Lung (tissue), 12 donors: Measurements from ENCODE around the gene CYP4F8. TPM values are rescaled to one million over a fixed set of nuclear protein-coding genes. Genes with fewer than 3 reads are reported as not detected.

Experiments used
- ATAC-seq: fragments of 200-7000 bp; cut with Tn5 transposase; one replicate; pipeline ENCODE4 v1.9.1; 2020; ENCODE audit warnings: moderate number of reproducible peaks; ENCODE audit not compliant: insufficient read depth, low FRiP score
- DNase-seq, 3 donors: peaks; one replicate each; pipeline ENCODE4 v3.0.0-alpha.2; 2013 to 2017
- H3K27ac ChIP-seq, 2 donors: one replicate each; pipeline ENCODE4 v1.5.1; 2013; ENCODE audit warnings: mild to moderate bottlenecking in 2 of 2, moderate library complexity in 2 of 2, control low read depth in 1 of 2, inconsistent platforms in 1 of 2, low read depth in 1 of 2, low read length in 1 of 2
- H3K27me3 ChIP-seq, 3 donors: one replicate each; pipeline ENCODE4 v1.5.1; 2013; ENCODE audit warnings: low read length in 2 of 3; ENCODE audit not compliant: control insufficient read depth in 3 of 3, insufficient read depth in 3 of 3
- H3K36me3 ChIP-seq, 4 donors: one replicate each; pipeline ENCODE4 v1.5.1; 2013; ENCODE audit warnings: low read length in 4 of 4, mild to moderate bottlenecking in 1 of 4, moderate library complexity in 1 of 4; ENCODE audit not compliant: control insufficient read depth in 4 of 4, insufficient read depth in 4 of 4
- H3K4me1 ChIP-seq, 5 donors: one replicate each; pipeline ENCODE4 v1.5.1; 2013; ENCODE audit warnings: low read length in 5 of 5, mild to moderate bottlenecking in 2 of 5, moderate library complexity in 1 of 5; ENCODE audit not compliant: control insufficient read depth in 5 of 5, insufficient read depth in 5 of 5
- H3K4me3 ChIP-seq: one replicate; pipeline ENCODE4 v1.5.1; 2013; ENCODE audit warnings: mild to moderate bottlenecking, control low read depth, moderate library complexity
- H3K9ac ChIP-seq, 2 donors: one replicate each; pipeline ENCODE4 v1.5.1; 2013; ENCODE audit warnings: low read length in 2 of 2, control low read depth in 1 of 2; ENCODE audit not compliant: insufficient read depth in 1 of 2
- H3K9me3 ChIP-seq, 4 donors: one replicate each; pipeline ENCODE4 v1.5.1; 2013; ENCODE audit warnings: low read length in 3 of 4, mild to moderate bottlenecking in 1 of 4, moderate library complexity in 1 of 4; ENCODE audit not compliant: control insufficient read depth in 4 of 4, insufficient read depth in 3 of 4
- CTCF ChIP-seq: IDR thresholded peaks from 2 replicates; pipeline ENCODE4 v1.5.1; 2012; ENCODE audit warnings: mild to moderate bottlenecking; ENCODE audit errors: control extremely low read depth, extremely low read depth
- WGBS, 2 donors: extraction: QIAGEN DNeasy Blood & Tissue Kit; methylation state at CpG; one replicate each; pipeline ENCODE4 v1.1.7; 2013; 5-methylcytosine and 5-hydroxymethylcytosine counted together
- polyA plus RNA-seq, 2 donors: library from polyadenylated mRNA; stranded (reverse); fragments of 200-250 nt; gene quantifications; one replicate each; pipeline ENCODE4 v1.2.1, GENCODE V29; 2013
- total RNA-seq, 2 donors: library from RNA; depleted of rRNA in 1 of 2; stranded (reverse); fragments of >200 nt in 1 of 2; gene quantifications; one replicate each; pipeline ENCODE4 v1.2.1, GENCODE V29; 2014 to 2021
- donor health status: control.
- donor health status: control.
- donor health status: Bipolar disorder and iron deficiency.
- donor health status: healthy.
- donor health status: DM: yes; HTN: yes; CAD: no.

Gene CYP4F8
- total and polyA plus RNA-seq, 4 donors, result not detected

DNA sequence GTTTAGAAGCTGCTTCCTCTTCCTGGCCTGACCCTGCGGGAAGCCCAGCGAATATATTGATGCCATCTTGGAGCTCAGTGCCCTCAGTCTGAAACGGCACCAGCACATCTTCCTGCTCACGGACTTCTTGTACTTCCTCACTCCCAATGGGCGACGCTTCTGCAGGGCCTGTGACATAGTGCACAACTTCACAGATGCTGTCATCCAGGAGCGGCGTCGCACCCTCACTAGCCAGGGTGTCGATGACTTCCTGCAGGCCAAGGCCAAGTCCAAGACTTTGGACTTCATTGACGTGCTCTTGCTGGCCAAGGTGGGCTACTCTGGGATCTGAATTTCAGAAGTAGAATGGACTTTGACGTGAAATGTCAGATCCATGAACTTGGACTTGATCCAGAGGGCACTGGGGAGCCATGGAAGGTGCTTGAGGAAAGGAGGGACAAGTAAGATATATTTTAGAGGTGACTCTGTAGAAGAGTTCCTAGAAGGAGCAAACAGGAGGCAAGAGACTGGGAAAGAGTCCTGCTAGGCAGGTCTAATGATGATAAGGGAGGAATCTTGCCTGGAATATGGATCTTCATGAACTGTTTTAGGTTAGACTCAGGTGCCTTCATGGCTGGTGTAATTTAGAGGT is 38.4 kb upstream of the CYP4F8 start:
- Histone ChIP-seq H3K9me3 (no peaks in the 10 kb centered on the region), H3K27ac (no peak overlapping the region), H3K4me1 (no peaks in the 10 kb centered on the region), H3K27me3 (no peaks in the 10 kb centered on the region), H3K36me3 (no peaks in the 10 kb centered on the region), H3K4me3 (no peak overlapping the region), H3K9ac (no peak overlapping the region)
- ATAC-seq (no peak), DNase-seq (no peak)
- 73% methylated on average over 12 of the region's 12 CpGs for WGBS, 2 donors
- TF ChIP-seq CTCF, result no peak

DNA sequence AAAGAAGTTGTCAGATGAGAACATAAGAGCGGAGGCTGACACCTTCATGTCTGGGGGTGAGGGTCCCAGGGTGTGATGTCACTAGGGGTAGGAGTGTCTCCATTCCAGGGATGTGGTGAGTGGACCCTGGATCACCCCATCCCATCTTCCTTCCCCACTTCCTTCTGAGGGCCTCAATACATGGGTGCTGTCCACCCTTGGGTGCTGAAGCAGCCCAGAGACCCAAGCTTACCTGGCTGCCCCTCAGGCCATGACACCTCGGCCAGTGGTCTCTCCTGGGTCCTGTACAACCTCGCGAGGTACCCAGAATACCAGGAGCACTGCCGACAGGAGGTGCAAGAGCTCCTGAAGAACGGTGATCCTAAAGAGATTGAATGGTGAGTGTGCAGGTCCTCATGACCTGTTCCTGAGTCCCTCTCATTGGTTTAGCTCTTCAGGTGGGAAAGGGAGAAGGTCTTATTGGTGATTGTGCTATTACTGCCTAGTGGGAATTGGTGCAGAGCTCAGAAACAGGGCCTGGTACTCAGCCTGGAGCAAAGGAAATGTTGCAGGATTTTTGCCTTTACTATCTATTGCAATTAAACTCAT is 37.7 kb upstream of the CYP4F8 start:
- no peak for TF ChIP-seq CTCF
- no peaks in the 10 kb centered on the region for H3K36me3 ChIP-seq
- ATAC-seq (no peak), DNase-seq (no peak)
- H3K4me1 ChIP-seq, result no peaks in the 10 kb centered on the region
- no peak overlapping the region for H3K27ac ChIP-seq
- H3K9ac ChIP-seq, result no peak overlapping the region
- 71 to 73% methylated on average over 6 of the region's 6 CpGs for WGBS, 2 donors
- no peaks in the 10 kb centered on the region for H3K27me3 ChIP-seq
- H3K4me3 ChIP-seq, result no peak overlapping the region
- H3K9me3 ChIP-seq, result no peaks in the 10 kb centered on the region

DNA sequence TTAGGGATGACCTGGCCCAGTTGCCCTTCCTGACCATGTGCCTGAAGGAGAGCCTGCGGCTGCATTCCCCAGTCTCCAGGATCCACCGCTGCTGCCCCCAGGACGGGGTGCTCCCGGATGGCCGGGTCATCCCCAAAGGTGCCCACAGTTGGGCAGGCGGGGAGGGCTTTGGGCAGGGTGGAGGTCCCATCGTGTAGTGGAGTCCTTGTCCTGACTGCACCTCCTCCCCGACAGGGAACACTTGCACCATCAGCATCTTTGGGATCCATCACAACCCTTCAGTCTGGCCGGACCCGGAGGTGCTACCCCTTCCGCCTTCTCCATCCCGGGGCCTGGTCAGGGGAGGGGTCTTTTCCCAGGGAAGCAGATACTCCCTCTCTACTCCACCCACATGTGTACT is 31.7 kb upstream of the CYP4F8 start:
- no peaks in the 10 kb centered on the region for H3K36me3 ChIP-seq
- peaks cover 0 to 3% (median 0%) of the 10 kb centered on the region in 3 donors for H3K27me3 ChIP-seq
- no peak overlapping the region for H3K27ac ChIP-seq
- no peak overlapping the region for H3K4me3 ChIP-seq
- H3K9ac ChIP-seq, result no peak overlapping the region
- TF ChIP-seq CTCF, result no peak
- DNase-seq, result no peak
- 78 to 81% methylated on average over 12 of the region's 12 CpGs for WGBS, 2 donors
- no peak for ATAC-seq
- H3K4me1 ChIP-seq, result peaks cover 0 to 2% (median 0%) of the 10 kb centered on the region in 5 donors
- no peaks in the 10 kb centered on the region for H3K9me3 ChIP-seq
